Activated naive CD8-positive, alpha-beta T cell (primary cell): ENCODE data around the gene LARGE1.

Experiments used
- H3K27ac Mint-ChIP-seq: one replicate; pipeline ENCODE4 v1.8.0; 2021; ENCODE audit warnings: mixed read lengths
- H3K27me3 Mint-ChIP-seq: one replicate; pipeline ENCODE4 v1.8.0; 2021; ENCODE audit warnings: mixed read lengths
- H3K36me3 Mint-ChIP-seq: one replicate; pipeline ENCODE4 v1.8.0; 2021; ENCODE audit warnings: mixed read lengths
- H3K4me1 Mint-ChIP-seq: one replicate; pipeline ENCODE4 v1.8.0; 2021; ENCODE audit warnings: low read depth, mixed read lengths
- H3K4me3 Mint-ChIP-seq: one replicate; pipeline ENCODE4 v1.8.0; 2021; ENCODE audit warnings: mild to moderate bottlenecking, mixed read lengths
- H3K9me3 Mint-ChIP-seq: one replicate; pipeline ENCODE4 v1.8.0; 2021; ENCODE audit warnings: low read depth, mixed read lengths

LARGE1 gene

DNA sequence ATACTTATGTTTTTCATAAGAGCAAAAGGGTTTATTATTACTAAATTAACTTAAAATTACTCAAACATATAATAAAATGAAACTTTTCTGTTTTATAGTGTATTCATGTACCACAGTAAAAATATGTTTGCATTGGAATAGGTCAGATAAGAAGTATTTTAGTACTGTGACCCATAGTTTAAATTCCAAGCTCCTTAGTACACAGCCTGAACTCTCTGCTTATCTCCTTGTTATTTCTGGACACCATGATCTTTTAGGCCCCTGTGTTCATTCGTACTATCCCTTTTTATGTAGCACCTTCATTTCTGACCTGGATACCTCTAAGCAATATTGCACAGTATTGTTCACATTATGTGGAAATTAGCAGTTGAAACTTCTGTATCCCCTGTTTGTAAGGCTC, 565.3 kb downstream of the LARGE1 start:
- Mint-ChIP-seq H3K9me3 (no peaks in the 10 kb centered on the region), H3K4me1 (no peaks in the 10 kb centered on the region), H3K27ac (no peak overlapping the region), H3K4me3 (no peak overlapping the region), H3K27me3 (no peaks in the 10 kb centered on the region), H3K36me3 (no peaks in the 10 kb centered on the region)

DNA sequence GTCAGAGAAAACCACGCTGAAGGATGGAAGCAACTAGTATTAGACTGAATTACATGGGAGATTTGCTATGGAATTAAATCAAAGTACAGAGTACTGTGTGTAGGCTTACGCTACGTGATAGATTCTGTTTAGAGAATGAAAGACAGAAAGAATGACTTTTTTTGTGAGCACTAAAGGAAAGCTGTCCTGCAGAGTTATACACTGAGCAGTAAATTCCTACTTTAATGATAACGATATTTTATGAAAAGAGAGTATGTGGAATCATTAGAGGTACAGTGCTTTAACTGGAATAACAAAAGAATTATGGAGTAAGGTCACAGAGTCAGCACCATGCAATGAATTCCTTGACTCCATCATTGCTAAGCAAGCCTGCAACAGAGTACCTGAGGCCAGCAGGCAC, 566.8 kb downstream of the LARGE1 start:
- H3K4me1 Mint-ChIP-seq: no peaks in the 10 kb centered on the region

DNA sequence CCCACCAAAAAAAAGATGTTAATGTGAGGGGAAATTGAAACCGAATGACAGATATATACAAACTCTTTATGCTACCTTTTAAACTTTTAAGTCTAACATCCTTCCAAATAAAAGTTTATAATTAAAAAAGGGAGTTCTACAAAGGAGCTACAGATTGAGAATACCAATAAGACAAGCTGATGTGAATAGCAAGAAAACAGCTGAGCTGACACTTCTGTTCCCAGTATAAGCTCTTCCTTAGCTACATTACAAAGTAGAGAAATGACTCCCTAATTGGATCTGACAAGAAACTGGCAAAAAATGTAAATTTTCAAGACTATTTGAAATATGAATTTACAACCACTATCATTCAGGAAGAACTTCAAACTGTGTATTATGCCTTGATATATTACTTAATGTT, 567.5 kb downstream of the LARGE1 start:
- H3K4me3 Mint-ChIP-seq: no peak overlapping the region
- no peak overlapping the region for H3K27ac Mint-ChIP-seq
- H3K36me3 Mint-ChIP-seq: no peaks in the 10 kb centered on the region
- no peaks in the 10 kb centered on the region for H3K27me3 Mint-ChIP-seq
- no peaks in the 10 kb centered on the region for H3K9me3 Mint-ChIP-seq
- no peaks in the 10 kb centered on the region for H3K4me1 Mint-ChIP-seq

More for the DNA sequence above, 566.8 kb downstream of the LARGE1 start:
- no peak overlapping the region for H3K27ac Mint-ChIP-seq
- H3K4me3 Mint-ChIP-seq: no peak overlapping the region
- no peaks in the 10 kb centered on the region for H3K9me3 Mint-ChIP-seq
- no peaks in the 10 kb centered on the region for H3K36me3 Mint-ChIP-seq
- H3K27me3 Mint-ChIP-seq: no peaks in the 10 kb centered on the region

DNA sequence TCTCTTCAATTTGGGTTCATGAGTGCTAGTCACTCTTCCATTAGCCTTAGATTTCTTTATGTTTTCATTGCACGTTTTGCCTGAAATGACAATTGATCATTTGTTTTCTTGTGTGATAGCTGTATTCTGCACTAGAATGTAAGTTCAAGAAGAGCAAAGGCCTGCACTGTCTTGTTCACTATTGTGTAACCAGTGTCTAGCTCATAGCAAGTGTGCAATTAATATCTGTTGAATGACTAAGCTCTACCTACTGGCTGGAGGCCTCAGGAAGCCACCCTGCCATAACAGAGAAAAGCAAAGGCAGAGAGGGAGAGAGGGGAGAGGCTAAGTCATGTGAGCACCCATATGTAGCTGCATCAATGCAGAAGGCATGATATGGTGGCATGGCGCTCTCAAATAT, 569.3 kb downstream of the LARGE1 start:
- Mint-ChIP-seq H3K4me3 (no peak overlapping the region), H3K4me1 (no peaks in the 10 kb centered on the region), H3K27me3 (peaks cover 3% of the 10 kb centered on the region), H3K27ac (no peak overlapping the region), H3K36me3 (no peaks in the 10 kb centered on the region), H3K9me3 (no peaks in the 10 kb centered on the region)

DNA sequence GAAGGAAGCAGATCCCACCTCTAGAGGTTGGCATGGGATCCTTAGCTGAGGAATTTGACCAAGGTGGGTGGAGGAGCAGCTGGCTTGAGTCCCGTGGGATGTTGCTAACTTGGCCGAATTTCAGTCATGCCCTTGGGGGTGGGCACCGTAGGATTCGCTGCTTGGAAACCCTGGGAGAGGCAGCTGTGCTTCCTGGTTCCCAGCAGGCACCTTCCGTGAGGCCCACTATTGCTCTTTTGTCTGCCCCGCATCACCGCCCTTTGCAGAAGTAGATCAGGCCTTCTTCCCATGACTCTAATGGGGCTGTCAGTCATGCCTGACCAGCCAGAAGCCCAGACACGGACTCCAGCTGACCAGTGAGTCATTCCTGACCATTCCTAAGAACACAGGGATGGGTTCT, 569.8 kb downstream of the LARGE1 start:
- H3K36me3 Mint-ChIP-seq: no peaks in the 10 kb centered on the region
- H3K27ac Mint-ChIP-seq: no peak overlapping the region

DNA sequence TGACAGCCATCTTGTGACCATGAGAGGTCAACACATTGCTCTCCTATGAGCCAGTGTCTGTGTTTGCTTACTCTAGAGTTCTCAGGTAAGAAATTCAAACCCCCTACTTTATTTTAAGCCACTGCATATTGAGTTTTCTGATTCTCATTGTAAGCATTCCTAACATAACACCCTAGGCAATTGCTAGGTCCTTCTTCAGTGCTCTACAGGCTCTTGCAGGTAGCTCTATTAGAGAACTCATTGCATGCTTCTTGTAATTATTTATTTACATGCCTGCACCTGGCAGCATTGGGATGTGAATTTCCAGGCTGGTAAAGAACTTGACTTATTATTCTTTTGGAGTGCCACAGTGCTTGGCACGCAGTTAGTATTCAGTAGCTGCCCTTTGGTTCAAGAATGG, 573.3 kb downstream of the LARGE1 start:
- Mint-ChIP-seq H3K4me1 (no peaks in the 10 kb centered on the region), H3K4me3 (no peak overlapping the region), H3K9me3 (no peaks in the 10 kb centered on the region), H3K36me3 (no peaks in the 10 kb centered on the region), H3K27ac (no peak overlapping the region), H3K27me3 (peaks cover 3% of the 10 kb centered on the region)

More for the DNA sequence above, 569.8 kb downstream of the LARGE1 start:
- H3K4me3 Mint-ChIP-seq: no peak overlapping the region
- no peaks in the 10 kb centered on the region for H3K9me3 Mint-ChIP-seq
- H3K27me3 Mint-ChIP-seq: peaks cover 3% of the 10 kb centered on the region
- H3K4me1 Mint-ChIP-seq: no peaks in the 10 kb centered on the region

DNA sequence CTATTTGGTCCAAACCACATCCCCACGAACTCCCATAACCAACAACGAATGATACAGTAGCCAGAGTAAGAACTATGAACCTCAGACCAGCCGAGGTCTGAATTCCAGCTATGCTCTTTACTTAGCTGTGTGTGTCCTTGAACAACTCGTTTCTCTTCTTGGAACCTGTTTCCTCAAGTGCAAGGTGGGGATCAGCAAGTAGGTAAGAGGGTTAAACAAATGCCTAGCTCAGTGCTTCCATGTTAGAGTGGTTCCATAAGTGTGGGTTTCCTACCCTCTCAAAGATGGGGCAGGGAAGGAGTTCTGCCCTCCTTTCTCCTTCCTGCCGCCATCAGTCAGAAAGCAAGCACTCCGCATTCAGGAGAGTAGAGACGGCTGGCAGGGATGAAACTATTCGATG, 578.7 kb downstream of the LARGE1 start:
- Mint-ChIP-seq H3K9me3 (peaks cover 4% of the 10 kb centered on the region), H3K4me3 (no peak overlapping the region), H3K27me3 (peaks cover 2% of the 10 kb centered on the region), H3K36me3 (no peaks in the 10 kb centered on the region), H3K27ac (no peak overlapping the region), H3K4me1 (no peaks in the 10 kb centered on the region)

DNA sequence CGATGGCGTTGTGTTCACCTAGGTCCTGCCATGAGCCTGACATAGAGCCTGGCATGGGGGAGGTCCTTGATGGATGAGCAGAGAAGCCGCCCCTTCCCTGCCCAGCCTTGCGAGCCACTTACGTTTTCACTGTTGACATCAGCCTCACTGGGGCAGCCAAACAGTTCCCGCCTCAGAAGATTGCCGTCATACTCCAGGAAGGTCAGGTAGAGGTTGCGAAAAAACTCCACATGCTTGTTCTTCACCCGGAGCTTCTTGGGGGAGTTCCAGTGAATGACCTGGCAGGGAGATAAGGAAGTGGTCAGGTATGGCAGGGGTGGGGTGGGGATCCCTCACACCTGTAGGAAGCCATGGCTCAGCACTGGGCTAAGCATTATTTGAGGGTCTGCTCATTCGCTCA, 582.8 kb downstream of the LARGE1 start:
- no peaks in the 10 kb centered on the region for H3K27me3 Mint-ChIP-seq
- H3K27ac Mint-ChIP-seq: no peak overlapping the region

DNA sequence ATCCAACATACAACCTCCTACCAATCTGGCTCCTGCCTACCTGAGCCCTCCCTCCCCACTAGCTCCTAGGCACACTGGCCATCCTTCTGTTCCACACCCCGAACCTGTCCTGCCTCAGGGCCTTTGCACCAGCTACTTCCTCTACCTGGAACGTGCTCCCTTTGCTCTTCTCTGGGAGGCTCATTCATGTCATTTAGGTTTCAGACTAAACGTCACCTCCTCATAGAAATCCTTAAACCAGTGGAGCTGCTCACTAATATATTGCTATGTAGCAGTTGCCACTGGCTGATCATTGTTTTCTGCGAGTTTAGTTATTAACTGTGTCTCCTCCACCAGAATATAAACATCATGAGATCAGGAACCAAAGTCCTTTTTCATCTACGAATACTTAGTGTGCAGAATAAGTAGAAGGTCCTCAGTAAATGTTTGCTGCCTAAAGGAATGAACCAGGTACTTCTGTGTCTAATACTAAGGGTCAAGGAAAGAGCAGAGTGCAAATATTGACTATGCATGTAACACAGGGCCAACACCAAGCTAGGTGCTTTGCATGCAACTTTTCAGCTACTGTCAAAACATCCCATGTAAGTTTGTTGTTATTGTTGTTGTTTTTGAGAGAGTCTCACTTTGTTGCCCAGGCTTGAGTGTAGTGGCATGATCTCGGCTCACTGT, 584.5 kb downstream of the LARGE1 start:
- H3K36me3 Mint-ChIP-seq: no peaks in the 10 kb centered on the region
- peaks cover 4% of the 10 kb centered on the region for H3K9me3 Mint-ChIP-seq
- H3K27ac Mint-ChIP-seq: no peak overlapping the region
- H3K27me3 Mint-ChIP-seq: no peaks in the 10 kb centered on the region
- no peak overlapping the region for H3K4me3 Mint-ChIP-seq
- no peaks in the 10 kb centered on the region for H3K4me1 Mint-ChIP-seq

More for the DNA sequence above, 582.8 kb downstream of the LARGE1 start:
- Mint-ChIP-seq H3K4me3 (no peak overlapping the region), H3K9me3 (peaks cover 4% of the 10 kb centered on the region), H3K4me1 (no peaks in the 10 kb centered on the region), H3K36me3 (no peaks in the 10 kb centered on the region)

DNA sequence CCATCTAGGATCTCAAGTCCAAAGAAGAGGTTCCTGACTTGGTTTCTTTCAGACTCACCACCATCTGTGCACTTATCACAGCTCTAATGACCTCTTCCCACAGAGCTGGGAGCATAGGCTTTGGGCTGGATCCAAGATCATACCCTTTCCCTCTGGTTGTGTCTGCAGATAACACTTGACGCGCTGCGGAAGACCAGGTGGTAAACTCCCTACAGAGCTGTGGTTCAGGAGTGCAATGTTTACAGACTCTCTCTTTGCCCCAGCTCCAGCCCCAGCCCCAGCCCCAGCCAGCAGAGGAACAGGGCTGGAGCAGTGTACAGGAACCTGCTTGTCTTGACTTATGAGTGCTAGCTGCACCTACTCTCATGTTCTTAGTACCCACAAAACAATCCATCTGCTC, 587.7 kb downstream of the LARGE1 start:
- no peak overlapping the region for H3K27ac Mint-ChIP-seq
- no peaks in the 10 kb centered on the region for H3K4me1 Mint-ChIP-seq
- H3K27me3 Mint-ChIP-seq: no peaks in the 10 kb centered on the region
- H3K36me3 Mint-ChIP-seq: no peaks in the 10 kb centered on the region
- H3K9me3 Mint-ChIP-seq: no peaks in the 10 kb centered on the region
- H3K4me3 Mint-ChIP-seq: no peak overlapping the region

DNA sequence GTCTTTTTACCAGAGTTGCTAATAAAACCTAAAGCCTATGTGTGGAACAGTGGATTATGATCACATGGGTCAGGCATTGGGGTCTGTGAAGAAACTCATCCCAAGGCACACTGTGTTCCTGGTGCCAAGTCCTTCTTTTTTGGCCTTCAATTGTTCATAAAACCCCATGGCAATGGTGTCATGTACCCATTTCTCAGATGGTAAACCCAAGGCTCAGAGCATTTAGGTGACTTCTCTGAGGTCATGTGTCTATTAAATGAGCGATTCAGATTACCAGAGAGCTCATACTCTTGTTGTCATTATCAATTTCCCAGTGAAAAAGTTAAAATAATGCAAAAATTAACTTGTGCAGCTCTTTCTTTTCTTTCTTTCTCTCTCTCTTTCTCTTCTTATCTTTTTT, 589.3 kb downstream of the LARGE1 start:
- no peaks in the 10 kb centered on the region for H3K4me1 Mint-ChIP-seq
- no peaks in the 10 kb centered on the region for H3K27me3 Mint-ChIP-seq
- H3K4me3 Mint-ChIP-seq: no peak overlapping the region

DNA sequence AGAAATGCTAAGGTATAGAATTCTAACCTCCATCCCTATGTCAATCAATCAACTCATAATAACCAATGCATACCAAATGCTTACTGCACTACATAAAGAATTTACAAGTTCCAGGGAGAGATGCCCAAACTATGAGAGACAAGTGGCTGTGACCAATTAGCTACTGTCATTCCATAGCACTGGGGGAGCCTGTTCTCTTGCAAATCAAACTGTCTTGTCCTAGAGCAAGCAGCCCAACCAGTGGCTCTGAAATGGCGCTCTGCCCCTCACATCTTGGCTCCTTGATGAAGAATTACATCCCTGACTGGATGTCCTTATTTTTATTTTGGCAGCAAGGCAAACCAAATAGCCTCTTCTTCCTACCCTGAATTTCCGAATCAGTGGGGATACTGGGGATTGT, 589.7 kb downstream of the LARGE1 start:
- H3K4me1 Mint-ChIP-seq: no peaks in the 10 kb centered on the region
- H3K27ac Mint-ChIP-seq: no peak overlapping the region
- H3K9me3 Mint-ChIP-seq: no peaks in the 10 kb centered on the region
- H3K4me3 Mint-ChIP-seq: no peak overlapping the region
- no peaks in the 10 kb centered on the region for H3K27me3 Mint-ChIP-seq
- no peaks in the 10 kb centered on the region for H3K36me3 Mint-ChIP-seq

More for the DNA sequence above, 589.3 kb downstream of the LARGE1 start:
- Mint-ChIP-seq H3K27ac (no peak overlapping the region), H3K9me3 (no peaks in the 10 kb centered on the region), H3K36me3 (no peaks in the 10 kb centered on the region)

DNA sequence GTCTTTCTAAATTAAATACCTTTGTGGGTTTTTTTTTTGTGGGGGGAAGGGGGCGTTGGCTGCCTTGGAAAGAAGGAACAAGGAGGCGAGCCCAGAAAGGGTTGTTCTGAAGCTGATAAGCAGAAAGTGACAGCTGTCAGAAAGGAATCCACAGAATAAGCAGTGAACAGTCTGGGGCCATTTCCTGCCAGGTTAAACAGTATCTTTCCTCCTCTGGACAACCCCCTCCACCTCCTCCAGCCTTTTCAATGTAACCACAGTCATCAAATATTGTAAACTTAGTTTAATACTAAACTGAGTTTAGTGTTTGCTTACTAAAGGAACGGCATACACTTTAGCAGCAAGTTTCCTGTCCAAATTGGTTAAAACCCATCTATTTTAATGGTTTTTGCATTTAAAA, 590.9 kb downstream of the LARGE1 start:
- Mint-ChIP-seq H3K4me3 (no peak overlapping the region), H3K36me3 (no peaks in the 10 kb centered on the region), H3K9me3 (no peaks in the 10 kb centered on the region), H3K27me3 (no peaks in the 10 kb centered on the region), H3K4me1 (no peaks in the 10 kb centered on the region), H3K27ac (no peak overlapping the region)

DNA sequence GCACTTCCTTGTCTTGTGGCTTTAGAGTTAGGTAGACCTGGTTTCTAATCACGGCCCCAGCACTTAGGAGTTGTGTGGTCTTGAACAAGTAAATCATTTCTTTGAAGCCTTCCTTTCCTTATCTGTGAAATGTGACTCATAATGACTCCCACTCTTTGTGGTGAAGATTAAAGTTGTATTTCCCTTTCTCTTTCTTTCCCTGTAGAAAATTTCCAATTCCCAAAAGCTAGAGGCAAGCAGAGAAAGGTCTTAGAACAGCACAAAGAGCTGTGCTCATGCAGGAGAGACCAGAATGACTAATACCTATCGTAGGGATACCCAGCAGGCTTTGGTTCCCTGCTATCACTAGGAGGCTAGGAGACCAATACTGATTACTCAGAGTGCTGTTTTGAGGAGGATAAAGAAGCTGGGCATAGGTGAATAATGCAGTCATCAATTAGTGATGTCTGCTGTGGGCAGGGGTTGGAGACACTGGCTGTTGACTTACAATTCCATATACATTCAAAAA, 591.4 kb downstream of the LARGE1 start:
- H3K4me3 Mint-ChIP-seq: no peak overlapping the region
- H3K27ac Mint-ChIP-seq: no peak overlapping the region
- H3K36me3 Mint-ChIP-seq: no peaks in the 10 kb centered on the region
- no peaks in the 10 kb centered on the region for H3K9me3 Mint-ChIP-seq
- no peaks in the 10 kb centered on the region for H3K4me1 Mint-ChIP-seq
- H3K27me3 Mint-ChIP-seq: no peaks in the 10 kb centered on the region

DNA sequence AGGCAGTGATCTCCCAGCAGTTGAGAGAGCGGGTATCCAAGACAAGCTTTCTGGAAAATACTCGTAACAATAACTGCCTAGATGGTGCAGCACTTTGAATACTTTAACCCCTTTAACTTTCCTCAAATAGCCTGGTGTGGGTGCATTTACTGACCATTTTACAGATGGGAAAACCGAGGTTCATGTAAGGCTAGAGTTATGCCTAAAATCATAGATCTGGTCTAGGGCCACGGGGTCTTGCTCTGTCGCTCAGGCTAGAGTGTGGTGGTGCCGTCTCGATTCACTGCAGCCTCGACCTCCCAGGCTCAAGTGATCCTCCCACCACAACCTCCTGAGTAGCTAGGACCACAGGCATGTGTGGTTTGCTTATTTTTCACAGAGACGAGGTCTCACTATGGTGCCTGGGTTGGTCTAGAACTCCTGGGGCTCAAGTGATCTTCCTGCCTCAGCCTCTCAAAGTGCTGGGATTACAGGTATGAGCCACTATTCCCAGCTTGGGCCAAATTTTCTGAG, 592.9 kb downstream of the LARGE1 start:
- Mint-ChIP-seq H3K36me3 (no peaks in the 10 kb centered on the region), H3K4me3 (no peak overlapping the region), H3K9me3 (no peaks in the 10 kb centered on the region), H3K27ac (no peak overlapping the region), H3K4me1 (no peaks in the 10 kb centered on the region), H3K27me3 (peaks cover 3% of the 10 kb centered on the region)
